ENCODE measurements around the gene RAC3. TPM values are rescaled to one million over a fixed set of nuclear protein-coding genes. Genes with fewer than 3 reads are reported as not detected.

The RAC3 gene
- total RNA-seq, 6 experiments from 2014 or later: 3.4 to 9.0 (median 5.4) TPM

- ATAC-seq: peak; percentile 69 to 83 (median 80)
- DNase-seq: peak in 2 of 3 donors; percentile 64 to 74
- 18% methylated on average over 27 of the region's 88 CpGs for WGBS (ENCODE audit: insufficient coverage, low coverage, low lambda C conversion rate, missing lambda C conversion rate)
- H3K36me3 ChIP-seq: peaks cover 0 to 21% (median 4%) of the 10 kb centered on the region in 4 donors
- intact Hi-C loops (cut with DNase I): no loop called here
- no peaks in the 10 kb centered on the region for H3K27me3 ChIP-seq
- peak within 1 kb of the TSS; percentile 76 to 89 (median 87) for H3K4me3 ChIP-seq
- TF ChIP-seq, protein P1, sequence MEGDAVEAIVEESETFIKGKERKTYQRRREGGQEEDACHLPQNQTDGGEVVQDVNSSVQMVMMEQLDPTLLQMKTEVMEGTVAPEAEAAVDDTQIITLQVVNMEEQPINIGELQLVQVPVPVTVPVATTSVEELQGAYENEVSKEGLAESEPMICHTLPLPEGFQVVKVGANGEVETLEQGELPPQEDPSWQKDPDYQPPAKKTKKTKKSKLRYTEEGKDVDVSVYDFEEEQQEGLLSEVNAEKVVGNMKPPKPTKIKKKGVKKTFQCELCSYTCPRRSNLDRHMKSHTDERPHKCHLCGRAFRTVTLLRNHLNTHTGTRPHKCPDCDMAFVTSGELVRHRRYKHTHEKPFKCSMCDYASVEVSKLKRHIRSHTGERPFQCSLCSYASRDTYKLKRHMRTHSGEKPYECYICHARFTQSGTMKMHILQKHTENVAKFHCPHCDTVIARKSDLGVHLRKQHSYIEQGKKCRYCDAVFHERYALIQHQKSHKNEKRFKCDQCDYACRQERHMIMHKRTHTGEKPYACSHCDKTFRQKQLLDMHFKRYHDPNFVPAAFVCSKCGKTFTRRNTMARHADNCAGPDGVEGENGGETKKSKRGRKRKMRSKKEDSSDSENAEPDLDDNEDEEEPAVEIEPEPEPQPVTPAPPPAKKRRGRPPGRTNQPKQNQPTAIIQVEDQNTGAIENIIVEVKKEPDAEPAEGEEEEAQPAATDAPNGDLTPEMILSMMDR (IDR thresholded peaks at IDR 0.05): no peak
- TF ChIP-seq POLR2A (IDR thresholded peaks at IDR 0.05): peak; percentile 42
- no peaks in the 10 kb centered on the region for H3K9me3 ChIP-seq
- H3K4me1 ChIP-seq: peaks cover 0 to 17% (median 6%) of the 10 kb centered on the region in 4 donors
- H3K27ac ChIP-seq: peak within 1 kb of the TSS; percentile 66 to 77 (median 70)
Observed at GRCh38 chr17:82065638-82066303, 34.3 kb downstream of the RAC3 start, which contains the start of gene DUS1L. DUS1L (minus strand) TSS chr17:82065804; CDS start chr17:82065059, 745 bp downstream.

DNA sequence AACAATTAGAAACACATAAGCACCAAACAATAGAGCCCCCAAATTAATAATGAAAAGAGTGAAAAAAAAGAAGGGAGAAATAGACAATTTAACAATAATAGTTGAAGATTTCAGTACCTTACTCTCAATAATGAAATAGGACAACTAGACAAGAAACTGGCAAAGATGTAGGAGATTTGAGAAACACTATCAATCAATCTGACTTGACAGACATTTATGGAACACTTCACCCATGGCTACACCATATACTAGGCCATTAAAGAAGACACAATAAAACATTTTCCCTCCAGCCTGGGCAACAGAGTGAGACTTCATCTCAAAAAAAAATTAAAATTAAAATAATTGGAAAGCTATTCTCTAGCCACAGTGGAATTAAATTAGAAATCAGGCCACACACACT lies 39.1 kb downstream of the RAC3 start:
- Histone ChIP-seq H3K9me3 (no peaks in the 10 kb centered on the region), H3K36me3 (no peaks in the 10 kb centered on the region), H3K27ac (no peak overlapping the region), H3K4me3 (no peak overlapping the region), H3K4me1 (no peaks in the 10 kb centered on the region), H3K27me3 (no peaks in the 10 kb centered on the region)
- no peak for DNase-seq
- TF ChIP-seq, protein P1 (IDR thresholded peaks at IDR 0.05): no peak
- TF ChIP-seq POLR2A (IDR thresholded peaks at IDR 0.05): no peak
- no peak for ATAC-seq
- intact Hi-C loops (cut with DNase I): no loop called here

DNA sequence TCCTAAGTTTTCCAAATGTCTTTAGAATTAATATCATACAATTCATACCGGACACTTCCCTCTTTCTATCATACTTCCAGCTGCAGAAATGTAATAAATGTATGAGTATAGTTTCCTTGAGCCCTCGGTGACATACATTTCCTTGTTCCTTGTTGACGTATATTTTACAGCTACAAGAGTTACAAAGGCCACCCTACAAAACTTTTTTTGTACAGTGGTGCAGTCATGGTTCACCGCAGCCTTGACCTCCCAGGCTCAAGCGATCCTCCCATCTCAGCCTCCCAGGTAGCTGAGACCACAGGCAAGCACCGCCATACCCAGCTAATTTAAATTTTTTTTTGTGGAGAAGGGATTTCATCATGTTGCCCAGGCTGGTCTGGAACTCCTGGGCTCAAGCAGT lies 41.3 kb downstream of the RAC3 start:
- intact Hi-C loops (cut with DNase I): no loop called here
- DNase-seq (no peak), ATAC-seq (no peak)
- Histone ChIP-seq H3K9me3 (no peaks in the 10 kb centered on the region), H3K27me3 (no peaks in the 10 kb centered on the region), H3K4me3 (no peak overlapping the region), H3K27ac (no peak overlapping the region), H3K4me1 (no peaks in the 10 kb centered on the region), H3K36me3 (peaks cover 0 to 2% (median 0%) of the 10 kb centered on the region in 4 donors)
- no peak for TF ChIP-seq POLR2A (IDR thresholded peaks at IDR 0.05)
- TF ChIP-seq, protein P1 (IDR thresholded peaks at IDR 0.05): no peak
- WGBS (ENCODE audit: insufficient coverage, low coverage, low lambda C conversion rate, missing lambda C conversion rate): 75% methylated on average over 5 of the region's 6 CpGs

GRCh38 chr17:82073446-82073845 lies 42.0 kb downstream of the RAC3 start:
- WGBS (ENCODE audit: insufficient coverage, low coverage, low lambda C conversion rate, missing lambda C conversion rate): 47% methylated on average over 7 of the region's 9 CpGs
- TF ChIP-seq POLR2A (IDR thresholded peaks at IDR 0.05): no peak
- TF ChIP-seq, protein P1 (IDR thresholded peaks at IDR 0.05): no peak
- Histone ChIP-seq H3K4me1 (no peaks in the 10 kb centered on the region), H3K4me3 (no peak overlapping the region), H3K27me3 (no peaks in the 10 kb centered on the region), H3K9me3 (no peaks in the 10 kb centered on the region), H3K36me3 (peaks cover 0 to 8% (median 0%) of the 10 kb centered on the region in 4 donors), H3K27ac (no peak overlapping the region)
- no peak for ATAC-seq
- intact Hi-C loops (cut with DNase I): no loop called here
- DNase-seq: no peak

Data from right lobe of liver (tissue), 6 donors.